ENCODE measurements around the gene EFNA5.
A peak's percentile ranks its signal among the peaks of the same experiment; 100 is the strongest.

The EFNA5 gene

DNA sequence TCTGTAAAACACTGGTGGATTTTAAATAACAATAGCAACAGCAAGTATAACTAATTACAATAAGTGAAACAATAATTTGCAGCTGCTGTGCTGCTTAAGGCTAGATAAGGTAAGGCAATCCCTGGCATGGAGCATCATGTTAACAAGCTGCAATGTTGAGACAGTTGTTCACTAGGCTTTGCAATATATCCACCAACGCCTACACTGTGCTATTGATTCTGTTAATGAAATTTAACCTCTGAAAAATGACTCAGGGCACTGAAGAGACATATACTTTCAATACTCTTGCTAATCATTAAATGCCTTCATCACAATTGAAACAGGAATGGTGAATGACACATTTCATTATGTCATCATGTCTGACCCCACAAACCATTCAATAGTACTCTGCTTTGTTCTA is 255.0 kb downstream of the EFNA5 start:
- DNase-seq = no peak

DNA sequence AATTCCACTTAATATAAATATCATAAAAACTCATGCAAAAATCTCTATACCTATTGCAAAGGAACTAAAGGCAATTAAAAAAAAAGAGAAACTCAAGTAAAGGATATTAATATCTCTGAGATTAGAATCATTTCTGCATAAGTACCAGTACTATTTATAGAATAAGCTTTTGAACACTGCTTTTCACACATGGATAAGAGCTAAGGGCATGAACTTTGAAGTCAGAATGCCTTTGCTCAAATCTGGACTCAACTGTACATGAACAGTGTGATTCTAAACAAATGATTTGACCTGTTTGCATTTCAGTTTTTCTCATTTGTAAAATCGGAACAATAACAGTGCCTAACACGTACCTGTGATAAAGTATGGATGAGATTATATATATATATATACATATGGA is 255.9 kb downstream of the EFNA5 start:
- no peak for DNase-seq

DNA sequence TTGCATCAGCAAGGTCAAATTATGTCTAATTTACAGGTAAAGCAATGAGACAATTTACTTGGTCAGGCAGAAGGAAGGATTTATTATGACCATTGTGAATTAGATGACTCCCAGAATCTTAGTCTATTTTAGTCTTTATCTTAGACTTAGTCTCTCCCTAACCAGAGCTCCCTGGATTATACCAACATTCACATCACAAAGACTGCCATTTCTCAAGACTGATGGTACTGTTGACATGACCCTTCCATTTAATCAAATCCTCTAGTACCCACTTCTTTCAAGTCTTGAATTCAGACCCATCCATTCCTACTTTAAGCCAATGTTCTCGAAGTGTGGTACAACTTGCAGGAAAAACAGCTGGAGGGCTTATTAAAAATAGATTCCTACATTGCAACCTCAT is 257.0 kb downstream of the EFNA5 start:
- DNase-seq = no peak

- DNase-seq = no peak
Observed at GRCh38 chr5:107408564-107408963, 262.2 kb downstream of the EFNA5 start.

DNA sequence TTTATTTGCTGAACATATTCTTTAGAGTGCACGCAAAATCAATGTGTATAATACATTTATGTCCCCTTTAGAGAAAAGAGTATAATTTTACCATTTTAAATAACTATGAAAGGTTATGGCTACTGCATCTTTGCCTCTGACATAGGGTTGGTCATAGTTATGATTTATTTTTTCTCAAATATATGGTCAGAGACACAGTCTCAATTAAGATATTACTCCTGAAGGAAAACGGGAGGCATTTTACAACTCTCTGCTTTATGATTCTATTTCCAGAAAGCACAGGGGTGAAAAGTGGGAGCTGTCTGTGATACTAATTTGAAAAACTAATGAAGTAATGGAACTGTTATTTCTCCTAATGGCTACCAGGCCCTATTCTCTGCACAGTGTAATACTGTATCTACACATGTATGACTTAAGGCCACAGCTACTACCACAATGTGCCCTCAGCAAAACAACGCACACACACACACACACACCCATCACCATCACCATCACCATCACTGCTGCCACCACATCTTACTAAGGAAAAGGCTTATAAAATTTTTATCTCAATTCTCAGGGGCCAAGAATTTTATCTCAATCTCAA is 262.9 kb downstream of the EFNA5 start:
- no peak for DNase-seq

GRCh38 chr5:107404595-107405374 is 266.0 kb downstream of the EFNA5 start:
- no peak for DNase-seq

DNA sequence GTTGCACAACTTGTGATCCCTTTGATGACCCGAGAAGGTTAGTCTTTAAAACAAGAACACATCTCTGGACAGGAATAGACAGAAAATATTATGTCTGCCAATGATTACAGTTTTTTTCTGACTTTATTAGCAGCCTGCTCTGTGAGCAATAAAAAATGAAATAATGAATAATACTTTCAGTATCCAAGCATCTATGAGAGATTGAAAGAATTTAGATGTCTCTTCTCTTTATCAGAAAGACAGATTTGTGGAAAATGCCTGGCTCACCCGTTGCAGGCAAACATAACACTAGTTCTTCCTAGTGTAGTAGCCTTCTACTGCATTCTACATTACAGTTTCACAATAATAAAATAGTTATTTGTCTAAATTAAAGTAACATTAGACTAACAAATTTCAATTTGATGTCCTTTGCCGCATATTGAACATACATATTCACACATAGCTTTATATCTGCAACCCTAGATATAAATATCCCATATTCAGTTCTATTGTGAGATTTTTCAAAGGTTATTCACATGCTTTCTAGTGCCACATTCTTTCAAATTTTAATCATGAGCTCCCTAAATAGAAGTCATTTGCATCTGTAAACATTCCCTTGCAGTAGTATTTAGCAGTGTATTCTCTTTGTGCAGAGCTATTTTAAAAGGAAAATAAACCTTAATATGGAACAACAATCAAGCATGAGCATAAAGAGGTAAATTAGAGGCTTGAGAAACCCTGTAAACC is 267.3 kb downstream of the EFNA5 start:
- DNase-seq = no peak

GRCh38 chr5:107402434-107403227 is 268.1 kb downstream of the EFNA5 start:
- DNase-seq = no peak

DNA sequence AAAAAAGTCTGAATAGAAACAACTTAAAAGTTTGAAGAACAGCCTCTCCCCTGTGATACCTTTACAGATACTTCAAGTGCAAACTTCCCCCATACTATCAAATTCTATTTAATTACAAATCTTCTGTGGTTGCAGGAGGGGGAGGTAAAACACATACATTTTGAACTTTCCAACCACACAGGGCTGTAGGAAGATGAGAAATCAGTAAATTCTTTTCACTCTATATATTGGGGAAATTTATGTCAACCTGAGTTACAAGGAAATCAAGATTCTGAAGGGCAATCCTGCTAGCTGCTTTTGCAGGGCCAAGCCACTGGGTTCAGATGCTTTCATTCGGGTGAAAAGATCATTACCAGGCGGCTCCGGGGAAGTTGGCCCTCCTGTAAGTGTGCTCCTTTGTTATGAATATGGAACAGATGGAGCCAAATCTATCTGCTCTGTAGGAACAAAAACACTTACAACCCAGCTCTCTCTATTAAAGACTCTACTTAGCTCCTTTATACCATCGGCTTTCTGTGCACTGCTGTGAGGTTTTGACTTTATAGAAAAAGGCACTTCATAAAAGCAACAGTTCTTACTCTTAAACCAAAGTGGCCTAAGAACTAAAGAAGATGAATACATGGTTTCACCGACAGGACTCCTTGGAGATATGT is 269.1 kb downstream of the EFNA5 start:
- no peak for DNase-seq

GRCh38 chr5:107400328-107400727 is 270.4 kb downstream of the EFNA5 start:
- DNase-seq = no peak

GRCh38 chr5:107398703-107399102 is 272.0 kb downstream of the EFNA5 start:
- DNase-seq = no peak

DNA sequence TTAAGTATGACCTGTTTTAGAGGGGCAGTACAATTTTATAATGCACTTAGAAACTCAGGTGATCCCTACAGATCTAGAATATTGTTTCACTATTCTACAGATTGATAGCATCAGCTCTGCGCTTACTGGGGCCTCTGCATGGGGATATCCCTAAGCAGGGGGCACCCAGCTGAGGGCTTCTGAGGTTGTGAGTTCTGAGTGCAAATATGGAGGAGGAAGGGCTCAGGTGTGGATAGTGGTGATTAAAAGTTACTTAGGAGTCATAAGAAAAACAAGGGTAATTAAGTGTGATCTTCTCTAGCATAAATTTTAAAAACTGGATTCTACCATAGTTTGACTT is 274.4 kb downstream of the EFNA5 start:
- no peak for DNase-seq

GRCh38 chr5:107395632-107396350 is 274.9 kb downstream of the EFNA5 start:
- DNase-seq = no peak

GRCh38 chr5:107393851-107394250 is 276.9 kb downstream of the EFNA5 start:
- no peak for DNase-seq

- no peak for DNase-seq
Observed at GRCh38 chr5:107391787-107392186, 278.9 kb downstream of the EFNA5 start.

DNA sequence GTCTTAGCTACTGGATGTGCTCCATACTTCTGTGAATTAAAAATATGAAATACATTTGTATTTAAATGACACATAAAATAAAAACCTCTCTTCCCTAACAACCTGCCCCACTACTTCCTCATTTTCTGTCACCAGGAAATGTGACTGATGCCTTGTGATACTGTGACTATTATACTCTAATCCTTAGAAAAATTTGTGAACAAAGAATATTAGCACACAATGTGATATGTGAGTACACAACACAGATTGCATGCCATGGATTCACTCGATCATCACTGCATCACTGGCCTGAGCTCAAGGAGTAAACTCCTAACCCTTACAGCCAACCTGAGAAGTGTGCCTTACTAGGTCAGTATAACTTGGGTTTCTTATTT is 281.0 kb downstream of the EFNA5 start:
- DNase-seq = no peak

GRCh38 chr5:107389130-107389774 is 281.5 kb downstream of the EFNA5 start:
- DNase-seq = peak; percentile 87

DNA sequence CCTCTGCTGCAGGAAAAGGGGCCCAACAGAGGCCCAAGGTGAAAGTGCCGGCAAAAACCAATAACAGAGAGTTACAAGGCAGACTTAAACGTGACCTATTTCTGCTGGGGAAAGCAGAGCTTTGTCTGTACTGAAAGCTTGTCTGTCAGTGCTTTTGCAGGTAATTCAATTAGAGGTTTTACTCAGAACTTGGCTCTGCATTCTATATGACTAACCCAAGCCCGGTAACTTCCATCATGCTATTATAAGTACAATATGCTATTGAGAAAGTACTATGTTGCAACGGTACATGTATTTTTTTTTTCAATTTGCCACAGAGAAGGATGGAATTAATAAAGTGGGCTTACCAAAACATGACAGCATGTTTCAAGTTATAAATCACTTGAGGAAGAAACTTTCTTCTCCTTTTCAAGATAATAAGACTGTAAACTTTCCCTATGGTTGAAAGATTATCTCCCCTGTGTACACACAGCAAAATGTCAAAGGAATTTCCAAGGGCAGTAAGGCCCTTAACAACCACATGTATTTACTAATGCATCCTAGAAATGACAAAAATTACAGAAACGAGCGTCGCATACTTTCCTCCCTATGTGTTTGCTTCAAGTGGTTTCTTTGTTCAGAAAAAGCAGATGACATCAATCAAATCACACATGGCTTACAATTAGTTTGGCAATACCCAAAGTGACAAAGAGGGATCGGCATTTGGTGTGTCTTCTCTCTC is 282.4 kb downstream of the EFNA5 start:
- peak; percentile 96 for DNase-seq

DNA sequence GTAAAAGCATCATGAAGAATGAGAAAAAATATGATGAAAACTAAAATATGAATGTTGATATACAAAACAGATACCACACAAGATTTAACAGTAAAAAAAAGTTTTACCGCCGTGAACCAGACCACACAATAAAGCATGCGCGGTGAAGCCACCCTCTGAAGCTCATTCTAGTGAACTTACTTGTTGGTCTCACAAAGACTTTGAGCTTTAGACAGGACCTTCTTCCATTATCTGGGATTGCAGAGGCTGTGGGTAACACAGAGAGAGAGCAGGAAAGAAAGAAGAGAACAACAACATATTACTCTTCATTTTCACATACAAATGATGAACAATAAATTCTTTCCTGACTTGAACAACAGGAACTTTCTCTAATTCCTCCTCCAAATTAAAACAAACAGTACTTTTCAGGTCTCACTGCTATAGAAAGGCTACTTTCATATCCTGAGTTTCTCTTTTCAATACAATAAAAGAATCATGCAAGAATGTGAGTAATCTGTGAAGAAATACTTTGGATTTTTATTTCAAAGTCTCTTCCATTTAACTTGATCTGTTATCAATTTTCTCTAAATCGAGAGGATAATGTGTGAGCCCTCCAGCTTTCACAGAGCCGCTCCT is 283.1 kb downstream of the EFNA5 start:
- no peak for DNase-seq

- DNase-seq = no peak
Observed at GRCh38 chr5:107385708-107386107, 285.0 kb downstream of the EFNA5 start.

DNA sequence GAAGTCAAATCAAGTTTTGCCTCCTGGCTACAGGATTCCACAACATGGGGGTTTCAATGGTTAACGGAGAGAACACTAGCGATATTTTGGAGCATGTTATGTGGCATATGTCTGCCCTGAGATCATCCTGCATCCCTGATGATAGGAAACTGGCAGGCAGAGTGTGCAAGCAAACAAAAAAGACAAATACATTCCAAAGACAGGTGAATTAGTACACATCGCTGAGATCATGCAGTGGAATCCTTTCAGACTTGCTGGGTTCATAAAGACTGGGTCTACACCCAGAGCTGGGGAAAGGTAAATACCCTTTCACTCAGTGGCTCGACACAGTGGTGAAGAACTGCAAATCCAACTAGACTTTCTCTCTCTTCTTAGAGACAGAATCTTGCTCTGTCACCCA is 286.5 kb downstream of the EFNA5 start:
- DNase-seq = no peak
